Duodenal mucosa (tissue), 2 donors: Measurements from ENCODE around the gene RALGPS1.

Experiments used
- H3K27ac ChIP-seq: one replicate; pipeline ENCODE4 v1.7.0; 2013; ENCODE audit warnings: low read depth, low read length
- H3K27me3 ChIP-seq, 2 donors: one replicate each; pipeline ENCODE4 v1.7.0; 2013; ENCODE audit warnings: low read length in 2 of 2, control low read depth in 1 of 2; ENCODE audit not compliant: insufficient read depth in 2 of 2, control insufficient read depth in 1 of 2
- H3K36me3 ChIP-seq, 2 donors: one replicate each; pipeline ENCODE4 v1.7.0; 2013; ENCODE audit warnings: low read length in 2 of 2, control low read depth in 1 of 2; ENCODE audit not compliant: insufficient read depth in 2 of 2, control insufficient read depth in 1 of 2
- H3K4me1 ChIP-seq, 2 donors: one replicate each; pipeline ENCODE4 v1.7.0; 2013; ENCODE audit warnings: low read length in 2 of 2, control low read depth in 1 of 2; ENCODE audit not compliant: insufficient read depth in 2 of 2, control insufficient read depth in 1 of 2
- H3K4me3 ChIP-seq, 2 donors: one replicate each; pipeline ENCODE4 v1.7.0; 2013; ENCODE audit warnings: low read length in 2 of 2, low read depth in 1 of 2
- H3K9ac ChIP-seq, 2 donors: one replicate each; pipeline ENCODE4 v1.7.0; 2013; ENCODE audit warnings: low read length in 2 of 2, low read depth in 1 of 2
- H3K9me3 ChIP-seq, 2 donors: one replicate each; pipeline ENCODE4 v1.7.0; 2013; ENCODE audit warnings: low read length in 2 of 2, control low read depth in 1 of 2; ENCODE audit not compliant: control insufficient read depth in 1 of 2

The RALGPS1 gene

DNA sequence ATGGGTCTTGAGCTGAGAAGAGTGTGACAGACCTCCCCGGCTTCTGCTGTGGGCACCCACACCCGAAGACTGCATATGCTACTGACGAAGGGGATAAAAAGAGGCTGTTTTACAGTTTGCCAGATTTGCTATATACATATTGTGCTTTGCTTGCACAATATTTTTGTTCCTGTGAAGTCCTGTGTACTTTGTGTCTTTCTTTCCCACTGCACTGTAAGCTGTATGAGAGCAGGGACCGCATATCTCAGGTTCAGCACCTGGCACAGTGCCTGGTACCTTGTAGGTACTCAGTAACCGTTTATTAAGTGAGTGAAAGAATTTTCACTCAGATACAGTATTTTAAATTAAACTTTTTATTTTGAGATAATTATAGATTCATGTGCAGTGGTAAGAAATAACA lies 341.7 kb downstream of the RALGPS1 start:
- Histone ChIP-seq H3K9ac (no peak overlapping the region), H3K27ac (no peak overlapping the region), H3K36me3 (no peaks in the 10 kb centered on the region), H3K4me3 (no peak overlapping the region), H3K4me1 (no peaks in the 10 kb centered on the region), H3K27me3 (no peaks in the 10 kb centered on the region), H3K9me3 (no peaks in the 10 kb centered on the region)

DNA sequence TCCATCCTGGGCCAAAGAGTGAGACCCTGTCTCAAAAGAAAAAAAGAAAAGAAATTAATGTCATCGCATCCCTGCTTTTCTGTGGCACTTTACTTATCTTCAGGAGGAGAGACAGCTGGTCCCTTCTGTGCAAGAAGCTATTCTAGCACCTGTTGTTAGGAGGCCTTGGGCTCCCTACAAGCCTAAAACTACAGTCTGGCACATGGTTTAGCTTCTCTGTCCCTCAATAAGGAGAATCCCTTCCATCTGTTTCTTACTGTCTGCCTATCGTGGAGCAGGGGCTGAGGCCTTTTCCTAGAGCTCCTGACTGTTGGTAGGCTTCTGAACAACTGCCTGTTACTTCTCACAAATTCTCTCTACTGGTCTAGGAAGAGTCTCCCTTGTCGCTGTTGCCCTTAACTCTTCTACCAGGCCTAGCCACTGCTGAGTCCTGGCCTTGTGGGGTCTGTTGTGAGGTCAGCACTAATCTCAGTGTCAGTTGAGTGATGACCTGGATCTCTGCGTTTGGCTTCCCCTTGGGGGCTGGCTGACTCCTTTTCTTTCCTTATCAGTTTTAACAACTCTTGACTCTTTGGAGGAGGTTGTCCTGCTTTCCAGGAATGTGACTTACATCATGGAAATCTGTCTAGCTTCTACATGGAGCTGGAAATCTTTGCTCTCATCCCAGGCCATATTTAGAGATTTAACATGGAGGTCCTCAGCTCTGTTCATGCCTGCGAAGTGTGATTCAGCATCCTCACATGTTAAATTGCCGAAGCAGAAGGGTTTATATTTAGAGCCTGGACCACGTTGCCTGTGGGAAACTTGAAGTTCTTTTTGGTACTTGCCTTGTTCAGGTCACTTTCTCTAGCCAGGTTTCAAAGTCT lies 344.3 kb downstream of the RALGPS1 start:
- no peaks in the 10 kb centered on the region for H3K9me3 ChIP-seq
- no peak overlapping the region for H3K27ac ChIP-seq

DNA sequence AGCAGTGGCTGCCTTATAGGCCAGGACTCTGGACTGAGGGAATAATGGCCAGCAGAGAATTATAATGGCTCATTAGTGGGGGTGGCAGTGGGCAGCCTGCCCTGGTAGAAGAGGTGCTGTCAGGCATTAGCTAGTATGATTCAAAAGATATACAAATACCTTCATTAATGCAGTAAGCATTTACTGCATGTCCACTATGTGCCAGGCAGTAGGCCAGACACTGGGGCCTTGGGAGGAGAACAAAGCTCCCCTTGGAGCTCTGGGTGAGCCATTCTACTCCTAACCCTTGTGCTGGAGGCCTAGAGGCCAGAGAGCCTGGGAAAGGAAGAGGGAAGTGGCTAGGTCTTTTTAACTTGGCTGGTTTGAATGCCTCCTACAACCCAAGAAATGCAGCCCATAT lies 348.0 kb downstream of the RALGPS1 start:
- Histone ChIP-seq H3K9ac (no peak overlapping the region), H3K4me1 (no peaks in the 10 kb centered on the region), H3K27me3 (no peaks in the 10 kb centered on the region), H3K27ac (no peak overlapping the region), H3K9me3 (no peaks in the 10 kb centered on the region), H3K4me3 (no peak overlapping the region), H3K36me3 (no peaks in the 10 kb centered on the region)

More for the DNA sequence above, 344.3 kb downstream of the RALGPS1 start:
- no peak overlapping the region for H3K4me3 ChIP-seq
- H3K9ac ChIP-seq, result no peak overlapping the region
- no peaks in the 10 kb centered on the region for H3K4me1 ChIP-seq
- no peaks in the 10 kb centered on the region for H3K27me3 ChIP-seq
- H3K36me3 ChIP-seq, result no peaks in the 10 kb centered on the region

DNA sequence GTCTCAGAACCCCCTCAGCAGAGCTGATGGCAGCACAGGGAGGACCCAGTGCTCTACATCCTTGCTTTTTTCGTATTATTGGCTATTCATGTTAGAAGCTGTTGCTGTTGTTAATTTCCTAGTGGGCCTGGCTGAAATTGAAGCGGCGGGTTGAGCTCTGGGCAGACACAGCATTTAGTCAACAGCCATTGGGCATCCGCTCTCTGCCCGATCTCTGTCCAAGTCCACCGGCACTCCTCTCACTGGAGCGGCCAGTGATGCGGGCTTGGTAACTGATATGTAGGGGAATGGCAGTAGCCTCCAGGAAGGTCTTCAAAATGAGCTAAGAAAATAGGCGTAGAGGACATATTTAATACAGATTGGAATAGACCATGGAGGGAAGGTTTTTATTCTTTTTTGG lies 348.7 kb downstream of the RALGPS1 start:
- no peaks in the 10 kb centered on the region for H3K27me3 ChIP-seq
- H3K27ac ChIP-seq, result no peak overlapping the region
- H3K9ac ChIP-seq, result no peak overlapping the region
- no peaks in the 10 kb centered on the region for H3K9me3 ChIP-seq
- no peak overlapping the region for H3K4me3 ChIP-seq
- H3K4me1 ChIP-seq, result no peaks in the 10 kb centered on the region
- H3K36me3 ChIP-seq, result no peaks in the 10 kb centered on the region

DNA sequence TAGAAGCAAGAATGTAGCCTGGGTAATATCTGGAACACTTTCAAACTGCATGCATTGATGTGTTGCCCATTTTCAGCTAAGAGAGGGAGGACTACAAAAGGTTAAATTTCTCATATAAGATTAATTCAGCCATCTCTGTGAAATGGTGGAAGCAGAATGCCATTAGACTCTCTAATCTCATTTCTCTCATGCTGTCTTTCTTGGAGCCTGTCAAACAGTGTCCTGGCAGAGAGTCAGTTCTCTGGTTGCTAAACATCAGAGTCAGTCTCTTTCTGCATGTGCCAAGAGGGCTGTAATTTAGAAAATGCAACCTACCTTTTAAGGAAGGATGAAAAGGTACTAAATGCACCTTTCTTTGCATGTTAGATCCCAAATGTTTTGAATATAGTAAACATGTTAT lies 349.1 kb downstream of the RALGPS1 start:
- H3K9ac ChIP-seq, result no peak overlapping the region
- no peak overlapping the region for H3K27ac ChIP-seq
- no peaks in the 10 kb centered on the region for H3K9me3 ChIP-seq
- H3K36me3 ChIP-seq, result no peaks in the 10 kb centered on the region
- H3K4me1 ChIP-seq, result no peaks in the 10 kb centered on the region
- no peak overlapping the region for H3K4me3 ChIP-seq
- H3K27me3 ChIP-seq, result no peaks in the 10 kb centered on the region

DNA sequence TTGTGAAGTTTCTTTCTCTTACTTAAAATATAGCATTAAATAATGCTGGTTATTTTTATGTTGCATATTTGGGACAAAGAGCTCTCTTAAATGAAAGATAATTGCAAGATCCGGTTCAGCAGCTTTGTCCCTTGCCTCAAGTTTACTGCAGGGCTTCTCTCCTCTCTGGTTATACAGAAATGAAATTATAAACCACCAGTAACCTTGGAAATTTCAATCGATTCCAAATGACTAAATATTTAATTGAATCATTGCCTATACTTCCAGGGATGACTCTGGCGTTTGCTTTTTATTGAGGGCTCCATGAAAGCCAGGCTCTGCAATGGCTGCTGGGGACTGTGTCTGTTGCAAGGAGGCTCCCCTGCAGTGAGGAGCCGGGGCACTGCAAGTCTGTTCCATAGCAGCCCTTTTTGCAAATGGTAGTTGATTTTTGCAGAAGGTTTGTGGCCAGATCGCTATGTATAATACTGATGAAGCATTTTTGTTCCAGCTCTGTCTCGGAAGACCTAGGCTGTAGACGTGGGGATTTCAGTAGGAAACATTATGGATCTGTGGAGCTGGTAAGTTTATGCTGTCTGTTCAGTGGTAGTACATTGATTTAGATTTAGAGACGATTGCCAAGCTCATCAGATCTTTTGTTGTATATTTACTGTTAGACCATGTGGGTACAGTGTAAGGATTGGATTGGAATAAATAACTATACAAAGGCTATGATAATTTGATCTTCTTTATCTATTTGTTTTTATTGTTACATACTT lies 350.1 kb downstream of the RALGPS1 start, which contains the start of gene GARNL3:
Gene GARNL3, plus strand, starts transcription at position 313 of the 758 bp plus-strand sequence. Its CDS starts 104 bp downstream, at position 417.
- Histone ChIP-seq H3K9ac (no peak within 1 kb of the TSS), H3K36me3 (no peaks in the 10 kb centered on the region), H3K9me3 (no peaks in the 10 kb centered on the region), H3K4me1 (no peaks in the 10 kb centered on the region), H3K4me3 (no peak within 1 kb of the TSS), H3K27ac (no peak within 1 kb of the TSS), H3K27me3 (no peaks in the 10 kb centered on the region)

DNA sequence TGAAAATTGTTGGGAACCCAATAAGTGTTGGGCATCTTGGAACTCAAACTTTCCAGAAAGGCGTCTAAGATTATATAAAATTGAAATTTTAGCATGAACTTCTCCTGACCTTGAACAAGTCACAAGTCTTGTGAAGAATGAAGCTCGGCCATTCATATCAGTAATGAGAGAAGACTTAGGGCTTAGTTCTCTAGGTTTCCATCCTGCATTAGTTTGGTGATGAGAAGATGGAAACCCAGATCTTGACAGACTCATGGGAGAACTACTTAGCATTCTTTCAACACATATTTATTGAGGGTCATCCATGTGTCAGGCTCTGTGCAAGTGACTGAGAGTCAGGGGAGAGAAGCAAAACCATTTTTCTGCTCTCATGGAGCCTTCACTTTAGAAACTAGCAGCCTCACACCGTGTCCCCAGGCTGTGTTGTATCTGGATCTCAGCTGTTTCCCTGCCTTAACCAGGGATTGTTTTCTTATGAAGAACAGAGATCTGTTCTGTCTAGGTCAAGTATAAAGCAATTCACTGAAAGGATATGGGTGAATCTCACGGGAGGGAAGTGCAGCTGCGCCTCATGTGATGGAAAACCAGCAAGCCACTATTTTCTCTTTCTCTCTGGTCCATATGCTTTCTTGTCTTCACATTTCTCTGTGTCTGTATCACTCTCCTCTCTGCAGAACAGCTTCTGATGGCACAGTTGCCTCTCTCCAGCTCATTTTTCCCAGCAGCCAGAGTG lies 353.4 kb downstream of the RALGPS1 start:
- no peaks in the 10 kb centered on the region for H3K36me3 ChIP-seq
- H3K4me3 ChIP-seq, result no peak overlapping the region
- no peaks in the 10 kb centered on the region for H3K4me1 ChIP-seq
- no peak overlapping the region for H3K9ac ChIP-seq
- H3K27ac ChIP-seq, result no peak overlapping the region
- no peaks in the 10 kb centered on the region for H3K27me3 ChIP-seq
- no peaks in the 10 kb centered on the region for H3K9me3 ChIP-seq

DNA sequence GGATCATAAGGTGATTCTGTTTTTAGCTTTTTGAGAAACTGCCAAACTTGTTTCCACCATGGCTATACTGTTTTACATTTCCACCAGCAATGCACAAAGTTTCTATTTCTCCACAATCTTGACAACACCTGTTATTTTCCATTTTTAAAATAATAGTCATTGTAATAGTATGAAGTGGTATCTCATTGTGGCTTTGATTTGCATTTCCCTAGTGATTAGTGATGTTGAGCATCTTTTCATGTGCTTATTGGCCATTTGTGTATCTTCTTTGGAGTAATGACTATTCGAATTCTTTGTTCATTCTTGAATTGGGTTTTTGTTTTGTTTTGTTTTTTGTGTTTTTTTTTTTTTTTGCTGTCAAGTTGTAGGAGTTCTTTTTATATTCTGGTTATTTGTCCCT lies 354.9 kb downstream of the RALGPS1 start:
- Histone ChIP-seq H3K4me1 (no peaks in the 10 kb centered on the region), H3K4me3 (no peak overlapping the region), H3K9ac (no peak overlapping the region), H3K36me3 (no peaks in the 10 kb centered on the region), H3K27me3 (no peaks in the 10 kb centered on the region), H3K9me3 (no peaks in the 10 kb centered on the region), H3K27ac (no peak overlapping the region)
